ENCODE results near the gene HES4. TPM values are rescaled to one million over a fixed set of nuclear protein-coding genes. Genes with fewer than 3 reads are reported as not detected.
"Not testable (repeated sequence)": the region's sequence is repeated elsewhere in the genome, so short reads cannot be mapped to it uniquely, and the experiment has no call there.

Gene HES4
- polyA plus RNA-seq, 1 of the 3 experiments (the other 2 are of a cell fraction) = 4.7 TPM

DNA sequence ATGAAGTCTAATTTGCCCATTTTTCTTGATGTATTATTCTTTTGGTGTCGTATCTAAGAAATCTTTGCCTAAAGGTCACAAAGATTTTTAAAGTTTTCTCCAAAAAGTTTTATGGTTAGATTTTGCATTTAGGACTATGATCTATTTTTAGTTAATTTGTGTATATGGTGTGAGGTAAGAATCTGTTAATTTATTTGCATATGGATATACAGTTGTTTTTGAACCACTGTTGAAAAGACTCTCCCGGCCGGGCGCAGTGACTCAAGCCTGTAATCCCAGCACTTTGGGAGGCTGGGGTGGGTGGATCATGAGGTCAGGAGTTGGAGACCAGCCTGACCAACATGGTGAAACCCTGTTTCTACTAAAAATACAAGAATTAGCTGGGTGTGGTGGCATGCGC lies 11.8 kb downstream of the HES4 start:
- H3K9me3 ChIP-seq; H3F3A ChIP-seq (replicated peaks; ENCODE audit: insufficient read depth); POLR2A ChIA-PET; H2AFZ ChIP-seq (ENCODE audit: low read depth); H3K4me3 ChIP-seq (ENCODE audit: low read depth in 2 of 2, low read length in 1 of 2); H3K9ac ChIP-seq; H3K4me1 ChIP-seq (ENCODE audit: control insufficient read depth in 1 of 2, insufficient read depth in 2 of 2, low read depth in 1 of 2, low read length in 1 of 2); H3K9me2 ChIP-seq; H3K4me2 ChIP-seq; H3K36me3 ChIP-seq (replicated peaks in 1 of 2; ENCODE audit: control insufficient read depth in 1 of 2, insufficient read depth in 2 of 2, low read length in 1 of 2); H3K79me2 ChIP-seq (ENCODE audit: insufficient read depth); H4K20me1 ChIP-seq (ENCODE audit: insufficient read depth); H3K27ac ChIP-seq (ENCODE audit: low read depth in 2 of 2, low read length in 1 of 2); DNase-seq: not testable (repeated sequence)
- peaks cover 30% of the 10 kb centered on the region; the same call in 1 of the 2 replicates for H3K27me3 ChIP-seq (ENCODE audit: insufficient read depth)
- WGBS (ENCODE audit: low lambda C conversion rate) = 65% methylated on average over 5 of the region's 5 CpGs
- CTCF ChIA-PET = interaction anchor here (6.0 kb wide), 1 partner anchor 14 kb away, joined by 36 read pairs; no protein-coding TSS in a partner anchor

DNA sequence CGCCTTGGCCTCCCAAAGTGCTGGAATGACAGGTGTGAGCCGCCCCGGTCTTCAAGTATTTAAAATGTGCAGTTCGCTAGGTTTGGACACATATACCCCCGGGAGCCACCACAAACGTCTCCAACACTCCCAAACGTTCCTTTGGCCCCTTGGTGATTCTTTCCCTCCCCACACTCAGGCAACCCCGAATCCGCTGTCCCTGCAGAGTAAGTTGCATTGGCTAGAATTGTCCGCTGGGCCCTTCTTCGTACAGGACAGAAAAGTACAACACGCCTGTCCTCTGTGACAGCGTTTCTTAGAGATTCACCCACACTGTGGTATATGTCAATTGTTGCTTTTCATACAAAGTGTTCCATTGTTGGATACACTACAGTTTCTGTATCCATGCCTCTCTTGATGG lies 14.8 kb downstream of the HES4 start:
- DNase-seq = no peak
- H3K9ac ChIP-seq = no peak overlapping the region
- no peaks in the 10 kb centered on the region for H4K20me1 ChIP-seq (ENCODE audit: insufficient read depth)
- no peak overlapping the region for H3K4me2 ChIP-seq
- ChIA-PET POLR2A (no interaction called here), CTCF (interaction anchor here (0.8 to 9.1 kb wide), 18 partner anchors 9 to 307 kb away, joined by 3 to 246 read pairs (median 6); partner anchors contain the start of genes AGRN, HES4 and ISG15)
- H3K36me3 ChIP-seq (replicated peaks in 1 of 2; ENCODE audit: control insufficient read depth in 1 of 2, insufficient read depth in 2 of 2, low read length in 1 of 2) = no peaks in the 10 kb centered on the region
- peaks cover 30% of the 10 kb centered on the region; the same call in 1 of the 2 replicates for H3K27me3 ChIP-seq (ENCODE audit: insufficient read depth)
- WGBS (ENCODE audit: low lambda C conversion rate) = 42% methylated on average over 13 of the region's 13 CpGs
- H3K9me2 ChIP-seq = no peaks in the 10 kb centered on the region
- no peaks in the 10 kb centered on the region for H3F3A ChIP-seq (replicated peaks; ENCODE audit: insufficient read depth)
- no peaks in the 10 kb centered on the region for H3K79me2 ChIP-seq (ENCODE audit: insufficient read depth)
- TF ChIP-seq, protein P1, sequence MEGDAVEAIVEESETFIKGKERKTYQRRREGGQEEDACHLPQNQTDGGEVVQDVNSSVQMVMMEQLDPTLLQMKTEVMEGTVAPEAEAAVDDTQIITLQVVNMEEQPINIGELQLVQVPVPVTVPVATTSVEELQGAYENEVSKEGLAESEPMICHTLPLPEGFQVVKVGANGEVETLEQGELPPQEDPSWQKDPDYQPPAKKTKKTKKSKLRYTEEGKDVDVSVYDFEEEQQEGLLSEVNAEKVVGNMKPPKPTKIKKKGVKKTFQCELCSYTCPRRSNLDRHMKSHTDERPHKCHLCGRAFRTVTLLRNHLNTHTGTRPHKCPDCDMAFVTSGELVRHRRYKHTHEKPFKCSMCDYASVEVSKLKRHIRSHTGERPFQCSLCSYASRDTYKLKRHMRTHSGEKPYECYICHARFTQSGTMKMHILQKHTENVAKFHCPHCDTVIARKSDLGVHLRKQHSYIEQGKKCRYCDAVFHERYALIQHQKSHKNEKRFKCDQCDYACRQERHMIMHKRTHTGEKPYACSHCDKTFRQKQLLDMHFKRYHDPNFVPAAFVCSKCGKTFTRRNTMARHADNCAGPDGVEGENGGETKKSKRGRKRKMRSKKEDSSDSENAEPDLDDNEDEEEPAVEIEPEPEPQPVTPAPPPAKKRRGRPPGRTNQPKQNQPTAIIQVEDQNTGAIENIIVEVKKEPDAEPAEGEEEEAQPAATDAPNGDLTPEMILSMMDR (IDR thresholded peaks at IDR 0.05) = no peak
- TF ChIP-seq FOXM1 (IDR thresholded peaks at IDR 0.05; ENCODE audit: low read depth) (no peak), JUND (IDR thresholded peaks at IDR 0.05) (no peak), EP300 (IDR thresholded peaks at IDR 0.05; ENCODE audit: borderline replicate concordance in 1 of 2, low read depth in 1 of 2, low read length in 1 of 2) (no peak), MXI1 (IDR thresholded peaks at IDR 0.05; ENCODE audit: low read depth, low read length) (no peak), ELF1 (IDR thresholded peaks at IDR 0.05) (no peak), TCF12 (IDR thresholded peaks at IDR 0.05) (no peak), FOXJ3 (CRISPR knock-in tag; IDR thresholded peaks at IDR 0.05) (no peak), MEF2A (IDR thresholded peaks at IDR 0.05; ENCODE audit: borderline replicate concordance, low read depth) (no peak), YY1 (IDR thresholded peaks at IDR 0.05; ENCODE audit: low read depth) (no peak), EZH2phosphoT487 (IDR thresholded peaks at IDR 0.05; ENCODE audit: borderline replicate concordance, low read depth) (no peak), CHD2 (IDR thresholded peaks at IDR 0.05; ENCODE audit: low read length, partially characterized antibody) (no peak), SMC3 (IDR thresholded peaks at IDR 0.05; ENCODE audit: low read depth, low read length) (no peak), RCOR1 (IDR thresholded peaks at IDR 0.05; ENCODE audit: low read length) (no peak), GABPA (IDR thresholded peaks at IDR 0.05; ENCODE audit: low read depth) (no peak), RXRA (IDR thresholded peaks at IDR 0.05; ENCODE audit: borderline replicate concordance, low read depth) (no peak), GATA2 (CRISPR knock-in tag; IDR thresholded peaks at IDR 0.05) (no peak)
- TF ChIP-seq, protein P2, sequence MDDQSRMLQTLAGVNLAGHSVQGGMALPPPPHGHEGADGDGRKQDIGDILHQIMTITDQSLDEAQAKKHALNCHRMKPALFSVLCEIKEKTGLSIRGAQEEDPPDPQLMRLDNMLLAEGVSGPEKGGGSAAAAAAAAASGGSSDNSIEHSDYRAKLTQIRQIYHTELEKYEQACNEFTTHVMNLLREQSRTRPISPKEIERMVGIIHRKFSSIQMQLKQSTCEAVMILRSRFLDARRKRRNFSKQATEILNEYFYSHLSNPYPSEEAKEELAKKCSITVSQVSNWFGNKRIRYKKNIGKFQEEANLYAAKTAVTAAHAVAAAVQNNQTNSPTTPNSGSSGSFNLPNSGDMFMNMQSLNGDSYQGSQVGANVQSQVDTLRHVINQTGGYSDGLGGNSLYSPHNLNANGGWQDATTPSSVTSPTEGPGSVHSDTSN (IDR thresholded peaks at IDR 0.05) = no peak
- H3K9me3 ChIP-seq = no peaks in the 10 kb centered on the region
- peaks cover 0 to 9% of the 10 kb centered on the region in 2 experiments; a peak in 1 of 4 replicates for H3K4me1 ChIP-seq (ENCODE audit: control insufficient read depth in 1 of 2, insufficient read depth in 2 of 2, low read depth in 1 of 2, low read length in 1 of 2)
- H3K27ac ChIP-seq (ENCODE audit: low read depth in 2 of 2, low read length in 1 of 2) = no peak overlapping the region
- H2AFZ ChIP-seq (ENCODE audit: low read depth) = no peak overlapping the region
- H3K4me3 ChIP-seq (ENCODE audit: low read depth in 2 of 2, low read length in 1 of 2) = no peak overlapping the region
